Stimulated activated naive CD4-positive, alpha-beta T cell treated with Interleukin-2 at 50 U/mL for 16 hours (primary cell): ENCODE data around the gene LCN9.
"Not testable (repeated sequence)": the region's sequence is repeated elsewhere in the genome, so short reads cannot be mapped to it uniquely, and the experiment has no call there.

Experiments
- DNase-seq: peaks from one replicate; lab custom pipeline; 2025; lab: John Stamatoyannopoulos, UW

LCN9 gene

GRCh38 chr9:135662758-135663450, at the start of gene LCN9:
TSS of gene LCN9 (plus strand) at chr9:135663309. CDS start at chr9:135663322, 13 bp downstream.
- DNase-seq, result no peak

GRCh38 chr9:135613946-135614805, 48.9 kb upstream of the LCN9 start:
- no peak for DNase-seq

- DNase-seq, result no peak
Measured at GRCh38 chr9:135614821-135615665, 48.1 kb upstream of the LCN9 start.

GRCh38 chr9:135615666-135616618, 47.2 kb upstream of the LCN9 start:
- DNase-seq, result no peak

- no peak for DNase-seq
Measured at GRCh38 chr9:135616619-135617537, 46.2 kb upstream of the LCN9 start.

- no peak for DNase-seq
Measured at GRCh38 chr9:135617538-135617900, 45.6 kb upstream of the LCN9 start.

GRCh38 chr9:135617991-135618411, 45.1 kb upstream of the LCN9 start:
- DNase-seq, result no peak

- no peak for DNase-seq
Measured at GRCh38 chr9:135618866-135619598, 44.1 kb upstream of the LCN9 start.

GRCh38 chr9:135619599-135619886, 43.6 kb upstream of the LCN9 start:
- no peak for DNase-seq

GRCh38 chr9:135620558-135620957, 42.6 kb upstream of the LCN9 start:
- DNase-seq, result no peak

GRCh38 chr9:135622415-135623020, 40.6 kb upstream of the LCN9 start:
- DNase-seq, result no peak

- no peak for DNase-seq
Measured at GRCh38 chr9:135624282-135624681, 38.8 kb upstream of the LCN9 start.

GRCh38 chr9:135632841-135633240, 30.3 kb upstream of the LCN9 start:
- DNase-seq, result no peak

- DNase-seq, result not testable (repeated sequence)
Measured at GRCh38 chr9:135636930-135637530, 26.1 kb upstream of the LCN9 start.

GRCh38 chr9:135639196-135639595, 23.9 kb upstream of the LCN9 start, which contains the start of gene GLT6D1:
TSS of gene GLT6D1 (minus strand) at chr9:135639540. CDS start at chr9:135639187, 353 bp downstream.
- no peak for DNase-seq

- no peak for DNase-seq
Measured at GRCh38 chr9:135641047-135641446, 22.1 kb upstream of the LCN9 start.

- DNase-seq, result no peak
Measured at GRCh38 chr9:135641745-135642144, 21.4 kb upstream of the LCN9 start.

- no peak for DNase-seq
Measured at GRCh38 chr9:135644631-135645218, 18.4 kb upstream of the LCN9 start.
